A673 (cell line): Measurements from ENCODE around the gene CTAG2.

Experiments
- CTCF ChIP-seq: fragments of 300-800, 200-600 bp; sonication (generic); conservative IDR thresholded peaks from 2 replicates; pipeline ENCODE4 v1.5.1; 2017; ENCODE audit warnings: low read depth, mild to moderate bottlenecking, antibody characterized with exemption, low read length, moderate library complexity, mixed read lengths
- EZH2 ChIP-seq: fragments of 200-600 bp; sonication (generic); IDR thresholded peaks from 2 replicates; pipeline ENCODE4 v1.6.1; 2017; ENCODE audit warnings: borderline replicate concordance, low read depth, mild to moderate bottlenecking, mixed read lengths, antibody characterized with exemption, low read length; ENCODE audit not compliant: poor library complexity, severe bottlenecking

DNA sequence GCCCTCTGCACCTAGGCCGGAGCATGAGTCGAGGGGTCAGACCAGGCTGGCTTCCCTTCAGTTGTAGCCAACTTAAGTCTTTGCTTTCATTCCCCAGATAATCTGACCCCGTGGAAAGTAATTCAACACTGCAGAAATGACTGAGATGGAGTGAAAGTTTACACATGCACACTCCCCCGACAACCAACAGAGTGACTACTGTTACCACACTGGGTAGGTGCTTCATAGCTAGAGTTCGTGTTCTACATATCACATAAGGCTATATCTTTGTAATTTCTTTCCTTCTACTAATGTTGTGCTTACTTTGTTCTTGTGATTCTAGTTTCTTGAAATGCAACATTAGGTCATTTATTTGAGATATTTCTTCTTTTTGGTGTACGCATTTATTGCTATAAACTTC is 7.2 kb upstream of the CTAG2 start:
- no peak for TF ChIP-seq CTCF
- TF ChIP-seq EZH2 = no peak
